ENCODE measurements around the gene PHLDA2.

GRCh38 chr11:2960139-2960538 lies 30.9 kb upstream of the PHLDA2 start:
- TF ChIP-seq, protein P1, sequence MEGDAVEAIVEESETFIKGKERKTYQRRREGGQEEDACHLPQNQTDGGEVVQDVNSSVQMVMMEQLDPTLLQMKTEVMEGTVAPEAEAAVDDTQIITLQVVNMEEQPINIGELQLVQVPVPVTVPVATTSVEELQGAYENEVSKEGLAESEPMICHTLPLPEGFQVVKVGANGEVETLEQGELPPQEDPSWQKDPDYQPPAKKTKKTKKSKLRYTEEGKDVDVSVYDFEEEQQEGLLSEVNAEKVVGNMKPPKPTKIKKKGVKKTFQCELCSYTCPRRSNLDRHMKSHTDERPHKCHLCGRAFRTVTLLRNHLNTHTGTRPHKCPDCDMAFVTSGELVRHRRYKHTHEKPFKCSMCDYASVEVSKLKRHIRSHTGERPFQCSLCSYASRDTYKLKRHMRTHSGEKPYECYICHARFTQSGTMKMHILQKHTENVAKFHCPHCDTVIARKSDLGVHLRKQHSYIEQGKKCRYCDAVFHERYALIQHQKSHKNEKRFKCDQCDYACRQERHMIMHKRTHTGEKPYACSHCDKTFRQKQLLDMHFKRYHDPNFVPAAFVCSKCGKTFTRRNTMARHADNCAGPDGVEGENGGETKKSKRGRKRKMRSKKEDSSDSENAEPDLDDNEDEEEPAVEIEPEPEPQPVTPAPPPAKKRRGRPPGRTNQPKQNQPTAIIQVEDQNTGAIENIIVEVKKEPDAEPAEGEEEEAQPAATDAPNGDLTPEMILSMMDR (IDR thresholded peaks at IDR 0.05; ENCODE audit: low read length), result no peak
- TF ChIP-seq EZH2 (optimal IDR thresholded peaks at IDR 0.05; ENCODE audit: low read depth, low read length) (no peak), EZH2phosphoT487 (IDR thresholded peaks at IDR 0.05; ENCODE audit: low read length) (no peak)

Measured in MM.1S (cell line).